GM23248 (cell line): ENCODE measurements around the gene HEATR5A. TPM values are rescaled to one million over a fixed set of nuclear protein-coding genes. Genes with fewer than 3 reads are reported as not detected.
"Not testable (repeated sequence)": the region's sequence is repeated elsewhere in the genome, so short reads cannot be mapped to it uniquely, and the experiment has no call there.

ENCODE experiments used
- DNase-seq: peaks from one replicate; pipeline ENCODE4 v3.0.0-alpha.2; 2015
- H2AFZ ChIP-seq: fragments of 200-600 bp; sonication (generic); 2 replicates; pipeline ENCODE4 v1.6.1; 2016; ENCODE audit warnings: antibody characterized with exemption
- H3F3A ChIP-seq: fragments of 200-600 bp; sonication (generic); 2 replicates; pipeline ENCODE4 v1.6.1; 2016; ENCODE audit warnings: mild to moderate bottlenecking, antibody characterized with exemption, mixed run types; ENCODE audit not compliant: insufficient read depth
- H3K27ac ChIP-seq: fragments of 200-600 bp; sonication (generic); 2 replicates; pipeline ENCODE4 v1.5.1; 2016; ENCODE audit warnings: mild to moderate bottlenecking
- H3K27me3 ChIP-seq: fragments of 200-600 bp; sonication (generic); replicated peaks from 2 replicates; pipeline ENCODE4 v1.6.1; 2016; ENCODE audit warnings: mild to moderate bottlenecking; ENCODE audit not compliant: insufficient read depth
- H3K36me3 ChIP-seq: fragments of 200-600 bp; sonication (generic); 2 replicates; pipeline ENCODE4 v1.6.1; 2016; ENCODE audit warnings: low read depth, mild to moderate bottlenecking
- H3K4me1 ChIP-seq: fragments of 200-600 bp; sonication (generic); 2 replicates; pipeline ENCODE4 v1.6.1; 2016; ENCODE audit warnings: mild to moderate bottlenecking; ENCODE audit not compliant: insufficient read depth
- H3K4me2 ChIP-seq: fragments of 200-600 bp; sonication (generic); one replicate; pipeline ENCODE4 v1.6.1; 2016; ENCODE audit warnings: mild to moderate bottlenecking; ENCODE audit not compliant: unreplicated experiment
- H3K4me3 ChIP-seq: fragments of 200-600 bp; sonication (generic); 2 replicates; pipeline ENCODE4 v1.5.1; 2016; ENCODE audit warnings: mild to moderate bottlenecking
- H3K79me2 ChIP-seq: fragments of 200-600 bp; sonication (generic); 2 replicates; pipeline ENCODE4 v1.6.1; 2016; ENCODE audit warnings: mild to moderate bottlenecking; ENCODE audit not compliant: insufficient read depth
- H3K9ac ChIP-seq: fragments of 200-600 bp; sonication (generic); 2 replicates; pipeline ENCODE4 v1.6.1; 2016; ENCODE audit warnings: mild to moderate bottlenecking
- H3K9me2 ChIP-seq: fragments of 200-600 bp; sonication (generic); 2 replicates; pipeline ENCODE4 v1.6.1; 2016; ENCODE audit warnings: mixed run types, mild to moderate bottlenecking, moderate library complexity; ENCODE audit not compliant: insufficient read depth
- H3K9me3 ChIP-seq: fragments of 200-600 bp; sonication (generic); one replicate; pipeline ENCODE4 v1.6.1; 2017; ENCODE audit warnings: low read depth
- H4K20me1 ChIP-seq: fragments of 200-600 bp; sonication (generic); 2 replicates; pipeline ENCODE4 v1.6.0; 2016; ENCODE audit not compliant: insufficient read depth
- EZH2 ChIP-seq: fragments of 200-600 bp; sonication (generic); IDR thresholded peaks from 2 replicates; pipeline ENCODE4 v1.6.1; 2018; ENCODE audit warnings: antibody characterized with exemption, mild to moderate bottlenecking; ENCODE audit not compliant: insufficient read depth, poor library complexity, severe bottlenecking
- EZH2phosphoT487 ChIP-seq: fragments of 200-600 bp; sonication (generic); IDR thresholded peaks from 2 replicates; pipeline ENCODE4 v1.6.1; 2018; ENCODE audit warnings: antibody characterized with exemption, moderate library complexity, mild to moderate bottlenecking, low read depth; ENCODE audit not compliant: insufficient read depth
- WGBS, 2 experiments: methylation state at CpG; one replicate each; pipeline ENCODE4 v1.1.6; 2015 to 2017; ENCODE audit warnings: low lambda C conversion rate in 2 of 2, low coverage in 1 of 2; ENCODE audit errors: missing lambda C conversion rate in 2 of 2; 5-methylcytosine and 5-hydroxymethylcytosine counted together
- in situ Hi-C: fragments of 300-500 bp; cut with MboI; formaldehyde crosslinking; loops from 2 replicates; pipeline ENCODE4 v1.15.0; 2020
- polyA plus RNA-seq: library from polyadenylated mRNA; unstranded; fragments of >200 nt; fragmentation: Nextera tagmentation; extraction: Ambion mirVana; gene quantifications from 2 replicates; pipeline ENCODE4 v1.2.1, GENCODE V29; 2016
- total RNA-seq: library from RNA; depleted of rRNA; stranded (reverse); fragments of >200 nt; shearing (Covaris generic); gene quantifications from 2 replicates; pipeline ENCODE4 v1.2.3, GENCODE V29; 2014; rRNA removed

HEATR5A gene
- total RNA-seq (70.3 and 89.2 TPM in 2 replicates), polyA plus RNA-seq (44.4 and 49.1 TPM in 2 replicates)

DNA sequence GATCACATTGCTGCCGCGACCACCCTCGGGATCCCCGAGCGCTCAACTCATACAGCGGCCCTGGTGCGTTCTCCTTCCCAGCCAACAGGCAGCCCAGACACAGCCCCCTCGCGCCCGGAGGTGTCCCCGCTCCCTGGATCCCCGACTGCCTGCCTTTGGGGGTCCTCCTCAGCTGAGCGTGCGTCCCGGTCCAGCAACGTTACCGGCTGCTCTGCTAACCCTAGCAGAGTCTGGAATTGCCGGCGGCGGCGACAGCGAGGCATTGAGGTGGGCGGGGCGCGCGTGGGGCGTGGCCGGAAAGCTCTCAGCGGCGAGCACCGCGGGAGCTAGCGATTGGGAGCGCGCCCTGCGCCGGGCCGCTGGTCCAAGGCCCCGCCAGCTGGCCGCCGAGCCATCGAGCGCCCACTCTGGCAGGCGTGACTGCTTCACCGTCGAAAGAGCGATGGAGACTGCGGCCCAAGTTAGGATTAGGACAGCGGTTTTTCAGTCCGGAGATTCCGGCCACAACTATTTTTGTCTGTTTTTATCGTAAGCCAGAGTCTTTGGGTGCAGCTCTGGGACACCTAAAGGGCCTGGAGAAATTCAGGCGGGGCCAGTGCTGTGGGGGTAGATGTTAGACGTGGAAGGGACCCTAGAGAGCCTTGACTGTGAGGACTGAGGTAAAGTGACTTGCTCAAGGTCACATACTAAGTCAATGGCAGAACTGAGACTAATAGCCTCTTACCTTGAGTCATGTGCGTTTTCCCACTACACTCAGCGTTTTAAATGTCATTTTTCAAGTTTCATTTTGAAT, at the start of gene HEATR5A:
Gene HEATR5A (minus strand): TSS at position 232 of the 793 bp plus-strand sequence. CDS start 17,575 bp downstream, outside the sequence.
- Histone ChIP-seq H2AFZ (peak within 1 kb of the TSS; percentile 91), H3K9me2 (no peaks in the 10 kb centered on the region), H3K9me3 (no peaks in the 10 kb centered on the region), H3K27ac (peak within 1 kb of the TSS; percentile 84), H3K4me3 (peak within 1 kb of the TSS; percentile 95), H4K20me1 (no peaks in the 10 kb centered on the region), H3K4me2 (peak within 1 kb of the TSS; percentile 97), H3K27me3 (no peaks in the 10 kb centered on the region), H3K9ac (peak within 1 kb of the TSS; percentile 97), H3K4me1 (peaks cover 8% of the 10 kb centered on the region; the same call in 1 of the 2 replicates), H3K79me2 (peaks cover 48% of the 10 kb centered on the region), H3K36me3 (0 out of 2 replicates have a peak, but pooled peaks cover 3% of the 10 kb centered on the region), H3F3A (peaks cover 16% of the 10 kb centered on the region; the same call in 1 of the 2 replicates)
- peak; percentile 99 for DNase-seq
- WGBS, 2 experiments, result 3% methylated on average over 51 to 52 of the region's 56 CpGs
- no peak for TF ChIP-seq EZH2
- TF ChIP-seq EZH2phosphoT487, result no peak
- in situ Hi-C loops, result no loop called here

- no peaks in the 10 kb centered on the region for H3K36me3 ChIP-seq
- no peaks in the 10 kb centered on the region for H3K9me3 ChIP-seq
- H3K27ac ChIP-seq, result no peak overlapping the region
- H3K4me2 ChIP-seq, result no peak overlapping the region
- in situ Hi-C loops, result no loop called here
- no peak overlapping the region for H2AFZ ChIP-seq
- no peaks in the 10 kb centered on the region for H3K9me2 ChIP-seq
- no peak for TF ChIP-seq EZH2phosphoT487
- TF ChIP-seq EZH2, result no peak
- H3F3A ChIP-seq, result peaks cover 3% of the 10 kb centered on the region; the same call in 1 of the 2 replicates
- no peak overlapping the region for H3K4me3 ChIP-seq
- no peaks in the 10 kb centered on the region; the same call in 1 of the 2 replicates for H3K27me3 ChIP-seq
- 84 to 89% methylated on average over 6 of the region's 6 CpGs for WGBS, 2 experiments
- DNase-seq, result no peak
- H3K9ac ChIP-seq, result no peak overlapping the region
- H3K79me2 ChIP-seq, result no peaks in the 10 kb centered on the region
- H4K20me1 ChIP-seq, result no peaks in the 10 kb centered on the region
- peaks cover 10% of the 10 kb centered on the region; the same call in 1 of the 2 replicates for H3K4me1 ChIP-seq
Observed at GRCh38 chr14:31466554-31466953, 46.2 kb upstream of the HEATR5A start.

DNA sequence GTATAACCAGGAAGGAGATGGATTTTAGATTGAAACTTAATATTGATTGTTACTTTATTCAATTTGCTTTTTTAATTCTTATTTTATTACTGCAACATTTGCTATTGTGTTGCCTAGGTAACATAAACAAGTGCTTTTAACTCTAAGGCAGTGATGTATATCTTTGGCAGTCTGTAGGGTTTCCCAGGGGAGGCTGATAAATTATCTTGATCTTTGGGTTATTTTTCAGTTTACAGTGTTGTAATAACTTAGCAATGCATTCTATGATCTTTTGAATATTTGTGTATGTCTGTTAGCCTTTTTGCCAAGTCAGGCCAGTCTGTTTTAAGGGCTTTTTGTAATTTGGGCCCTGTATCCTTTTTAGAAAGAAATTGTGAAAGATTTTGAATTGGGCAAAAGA, 44.8 kb upstream of the HEATR5A start:
- H3K27me3 ChIP-seq, result no peaks in the 10 kb centered on the region
- peak; percentile 69 for DNase-seq
- no peaks in the 10 kb centered on the region for H4K20me1 ChIP-seq
- H3K36me3 ChIP-seq, result no peaks in the 10 kb centered on the region
- H3K9ac ChIP-seq, result peak overlapping the region; percentile 50; the same call in 1 of the 2 replicates
- H3K9me3 ChIP-seq, result no peaks in the 10 kb centered on the region
- no peaks in the 10 kb centered on the region for H3K79me2 ChIP-seq
- H3K4me2 ChIP-seq, result no peak overlapping the region
- in situ Hi-C loops, result no loop called here
- H3K9me2 ChIP-seq, result no peaks in the 10 kb centered on the region
- peaks cover 3% of the 10 kb centered on the region; the same call in 1 of the 2 replicates for H3F3A ChIP-seq
- H3K4me1 ChIP-seq, result peaks cover 10% of the 10 kb centered on the region; the same call in 1 of the 2 replicates
- H3K4me3 ChIP-seq, result no peak overlapping the region
- TF ChIP-seq EZH2phosphoT487 (no peak), EZH2 (no peak)
- H2AFZ ChIP-seq, result no peak overlapping the region
- H3K27ac ChIP-seq, result peak overlapping the region; percentile 67

GRCh38 chr14:31462450-31462849, 42.1 kb upstream of the HEATR5A start:
- H3F3A ChIP-seq, H3K36me3 ChIP-seq, H3K4me3 ChIP-seq, H3K9ac ChIP-seq, in situ Hi-C loops, H3K79me2 ChIP-seq, H3K4me2 ChIP-seq, H2AFZ ChIP-seq, H3K9me3 ChIP-seq, H3K27ac ChIP-seq, DNase-seq, H4K20me1 ChIP-seq, H3K9me2 ChIP-seq, H3K27me3 ChIP-seq: not testable (repeated sequence)
- 44 to 59% methylated on average over 2 of the region's 2 CpGs for whole genome bisulfite sequencing, 2 experiments
- peaks cover 10% of the 10 kb centered on the region; the same call in 1 of the 2 replicates for H3K4me1 ChIP-seq
